Measurements from ENCODE around the gene ADAMTS18.
"Not testable (repeated sequence)": the region's sequence is repeated elsewhere in the genome, so short reads cannot be mapped to it uniquely, and the experiment has no call there.

- not testable (repeated sequence) for TF ChIP-seq YY1 (tag by site-specific recombination; IDR thresholded peaks at IDR 0.05); CTCF (tag by site-specific recombination; IDR thresholded peaks at IDR 0.05); SP2 (tag by site-specific recombination; IDR thresholded peaks at IDR 0.05); ZEB2 (tag by site-specific recombination; IDR thresholded peaks at IDR 0.05); ZNF366 (tag by site-specific recombination; conservative IDR thresholded peaks at IDR 0.05); ZNF280D (tag by site-specific recombination; IDR thresholded peaks at IDR 0.05)
- TF ChIP-seq, protein P1, sequence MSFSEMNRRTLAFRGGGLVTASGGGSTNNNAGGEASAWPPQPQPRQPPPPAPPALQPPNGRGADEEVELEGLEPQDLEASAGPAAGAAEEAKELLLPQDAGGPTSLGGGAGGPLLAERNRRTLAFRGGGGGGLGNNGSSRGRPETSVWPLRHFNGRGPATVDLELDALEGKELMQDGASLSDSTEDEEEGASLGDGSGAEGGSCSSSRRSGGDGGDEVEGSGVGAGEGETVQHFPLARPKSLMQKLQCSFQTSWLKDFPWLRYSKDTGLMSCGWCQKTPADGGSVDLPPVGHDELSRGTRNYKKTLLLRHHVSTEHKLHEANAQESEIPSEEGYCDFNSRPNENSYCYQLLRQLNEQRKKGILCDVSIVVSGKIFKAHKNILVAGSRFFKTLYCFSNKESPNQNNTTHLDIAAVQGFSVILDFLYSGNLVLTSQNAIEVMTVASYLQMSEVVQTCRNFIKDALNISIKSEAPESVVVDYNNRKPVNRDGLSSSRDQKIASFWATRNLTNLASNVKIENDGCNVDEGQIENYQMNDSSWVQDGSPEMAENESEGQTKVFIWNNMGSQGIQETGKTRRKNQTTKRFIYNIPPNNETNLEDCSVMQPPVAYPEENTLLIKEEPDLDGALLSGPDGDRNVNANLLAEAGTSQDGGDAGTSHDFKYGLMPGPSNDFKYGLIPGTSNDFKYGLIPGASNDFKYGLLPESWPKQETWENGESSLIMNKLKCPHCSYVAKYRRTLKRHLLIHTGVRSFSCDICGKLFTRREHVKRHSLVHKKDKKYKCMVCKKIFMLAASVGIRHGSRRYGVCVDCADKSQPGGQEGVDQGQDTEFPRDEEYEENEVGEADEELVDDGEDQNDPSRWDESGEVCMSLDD (tag by site-specific recombination; IDR thresholded peaks at IDR 0.05) = not testable (repeated sequence)
Measured at GRCh38 chr16:77275303-77275702, 159.5 kb downstream of the ADAMTS18 start.

Data from HEK293 (cell line).